Psoas muscle (tissue), 8 donors: ENCODE data around the gene RFX3. TPM values are rescaled to one million over a fixed set of nuclear protein-coding genes. Genes with fewer than 3 reads are reported as not detected.

Experiments
- ATAC-seq, 4 donors: fragments of 200-7000 bp; cut with Tn5 transposase; one replicate each; pipeline ENCODE4 v1.9.1; 2020; ENCODE audit warnings: moderate library complexity in 3 of 4, mild to moderate bottlenecking in 2 of 4
- DNase-seq, 2 donors: peaks; one replicate each; pipeline ENCODE4 v3.0.0-alpha.2; 2020
- H3K27ac ChIP-seq: fragments of 200-600 bp; one replicate; pipeline ENCODE4 v1.8.0; 2022
- H3K27me3 ChIP-seq, 3 donors: fragments of 200-600 bp in 1 of 3; one replicate each; pipeline versions ENCODE4 v1.6.1 to v1.8.0; 2013 to 2022; ENCODE audit warnings: low read length in 2 of 3, mild to moderate bottlenecking in 2 of 3, moderate library complexity in 1 of 3; ENCODE audit not compliant: insufficient read depth in 3 of 3
- H3K36me3 ChIP-seq, 2 donors: fragments of 200-600 bp in 1 of 2; one replicate each; pipeline versions ENCODE4 v1.6.1 to v1.8.0; 2013 to 2022; ENCODE audit warnings: low read depth in 1 of 2, mild to moderate bottlenecking in 1 of 2, moderate library complexity in 1 of 2; ENCODE audit not compliant: insufficient read depth in 1 of 2
- H3K4me1 ChIP-seq: fragments of 200-600 bp; one replicate; pipeline ENCODE4 v1.8.0; 2022
- H3K4me3 ChIP-seq: fragments of 200-600 bp; one replicate; pipeline ENCODE4 v1.8.0; 2022; ENCODE audit warnings: mild to moderate bottlenecking
- H3K9me3 ChIP-seq: fragments of 200-600 bp; one replicate; pipeline ENCODE4 v1.8.0; 2022
- WGBS, 3 donors: extraction: QIAGEN DNeasy Blood & Tissue Kit; methylation state at CpG; one replicate each; pipeline versions ENCODE4 v1.1.6 to v1.1.7; 2013; 5-methylcytosine and 5-hydroxymethylcytosine counted together
- intact Hi-C, 2 donors: fragments of 100-400 bp; cut with DNase I; formaldehyde crosslinking; loops; one replicate each; pipeline versions ENCODE4 v1.11.0 to v1.14.2; 2022
- polyA plus RNA-seq, 3 donors: library from polyadenylated mRNA; stranded (reverse); fragments of 200-250 nt; gene quantifications; one replicate each; pipeline ENCODE4 v1.2.3, GENCODE V29; 2013
- total RNA-seq, 4 donors: library from RNA; stranded (reverse); fragmentation: NEBNext Ultra II Directional in 2 of 4; extraction: Animal tissue kit (Norgen Biotek cat#: 25700) in 2 of 4; gene quantifications; one replicate each; pipeline versions ENCODE4 v1.2.1 to v1.2.4, GENCODE V29; 2021 to 2023
- TF ChIP-seq, protein P1 (sequence below): fragments of 200-600 bp; IDR thresholded peaks from one replicate; pipeline ENCODE4 v1.8.0; 2022; ENCODE audit warnings: antibody characterized with exemption
- donor health status: healthy with polysubstance abuse.
- donor health status: DM: no; HTN: no; CAD: no; lungs with moderate emphysema.
- donor health status: Bipolar disorder and iron deficiency.
- donor health status: healthy.
- donor health status: DM: yes; HTN: yes; CAD: no.
- donor health status: DM: no; HTN: no; CAD: no.
- donor health status: DM: no; HTN: no; CAD: no.
- donor health status: DM: yes; HTN: yes; CAD: no.

The RFX3 gene
- total and polyA plus RNA-seq, 7 donors, result 0.38 to 5.7 (median 2.8) TPM

DNA sequence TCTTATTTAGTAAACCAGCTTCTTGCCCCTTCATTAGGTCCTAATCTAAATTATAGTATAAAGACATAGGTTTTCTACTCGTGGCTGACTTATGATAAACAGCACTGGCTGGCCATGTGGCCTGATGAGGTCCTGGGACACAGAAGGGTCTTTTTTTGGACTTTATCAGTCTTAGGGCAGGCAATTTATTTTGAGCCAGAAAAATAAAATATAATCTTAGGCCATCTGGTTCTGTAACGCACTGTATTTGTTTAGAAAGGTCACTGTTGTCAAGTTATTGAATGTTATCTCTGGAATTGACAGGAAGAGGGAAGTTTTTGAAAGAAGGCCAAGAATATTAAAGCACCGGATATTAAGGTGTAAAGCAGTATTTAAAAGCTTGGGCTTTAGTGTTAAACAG lies 53.9 kb downstream of the RFX3 start:
- TF ChIP-seq, protein P1, sequence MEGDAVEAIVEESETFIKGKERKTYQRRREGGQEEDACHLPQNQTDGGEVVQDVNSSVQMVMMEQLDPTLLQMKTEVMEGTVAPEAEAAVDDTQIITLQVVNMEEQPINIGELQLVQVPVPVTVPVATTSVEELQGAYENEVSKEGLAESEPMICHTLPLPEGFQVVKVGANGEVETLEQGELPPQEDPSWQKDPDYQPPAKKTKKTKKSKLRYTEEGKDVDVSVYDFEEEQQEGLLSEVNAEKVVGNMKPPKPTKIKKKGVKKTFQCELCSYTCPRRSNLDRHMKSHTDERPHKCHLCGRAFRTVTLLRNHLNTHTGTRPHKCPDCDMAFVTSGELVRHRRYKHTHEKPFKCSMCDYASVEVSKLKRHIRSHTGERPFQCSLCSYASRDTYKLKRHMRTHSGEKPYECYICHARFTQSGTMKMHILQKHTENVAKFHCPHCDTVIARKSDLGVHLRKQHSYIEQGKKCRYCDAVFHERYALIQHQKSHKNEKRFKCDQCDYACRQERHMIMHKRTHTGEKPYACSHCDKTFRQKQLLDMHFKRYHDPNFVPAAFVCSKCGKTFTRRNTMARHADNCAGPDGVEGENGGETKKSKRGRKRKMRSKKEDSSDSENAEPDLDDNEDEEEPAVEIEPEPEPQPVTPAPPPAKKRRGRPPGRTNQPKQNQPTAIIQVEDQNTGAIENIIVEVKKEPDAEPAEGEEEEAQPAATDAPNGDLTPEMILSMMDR, result no peak
- 58 to 68% (median 64%) methylated on average over 3 of the region's 3 CpGs for WGBS, 3 donors
- Histone ChIP-seq H3K36me3 (no peaks in the 10 kb centered on the region), H3K4me1 (peaks cover 31% of the 10 kb centered on the region), H3K27me3 (no peaks in the 10 kb centered on the region), H3K4me3 (no peak overlapping the region), H3K9me3 (no peaks in the 10 kb centered on the region), H3K27ac (no peak overlapping the region)
- intact Hi-C loops, result no loop called here
- DNase-seq (no peak), ATAC-seq (no peak)

DNA sequence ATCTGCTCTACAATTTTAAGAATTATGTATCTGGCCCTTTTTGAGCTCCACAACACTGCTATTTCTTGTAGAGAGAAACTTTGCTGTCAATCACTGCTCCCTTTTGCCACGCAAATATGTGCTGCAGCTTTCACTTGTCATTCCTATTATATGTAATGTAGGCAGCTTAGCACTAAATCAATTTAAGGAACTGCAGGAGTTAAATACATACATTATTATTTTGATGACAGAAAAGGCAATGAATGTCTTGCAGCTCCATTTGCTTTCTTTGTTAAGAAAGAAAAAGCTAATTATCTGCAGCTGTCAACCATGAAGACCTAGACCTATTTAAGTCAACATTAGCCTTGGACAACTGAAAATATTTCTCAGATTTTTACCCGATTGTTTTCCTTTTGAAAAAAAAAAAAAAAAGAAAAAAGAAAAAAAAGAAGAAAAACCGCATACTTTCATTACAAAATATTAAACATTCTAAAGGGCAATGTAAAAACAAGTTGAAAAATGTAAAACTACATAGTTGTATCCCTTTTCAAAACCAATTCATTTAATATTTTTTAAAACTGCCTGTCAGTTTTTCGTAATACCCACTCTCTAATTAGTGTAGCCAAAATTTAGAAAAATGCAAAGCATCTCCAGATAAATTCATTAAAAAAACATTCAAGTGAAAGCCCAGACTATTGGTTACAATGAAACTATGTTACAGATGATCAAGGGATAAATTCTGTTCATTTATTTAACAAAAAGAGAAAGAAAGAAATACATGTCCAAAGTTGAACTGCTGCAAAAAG lies 57.2 kb downstream of the RFX3 start:
- TF ChIP-seq, protein P1, result no peak
- Histone ChIP-seq H3K4me1 (peaks cover 26% of the 10 kb centered on the region), H3K9me3 (no peaks in the 10 kb centered on the region), H3K4me3 (no peak overlapping the region), H3K27me3 (no peaks in the 10 kb centered on the region), H3K36me3 (no peaks in the 10 kb centered on the region), H3K27ac (no peak overlapping the region)
- ATAC-seq (no peak), DNase-seq (no peak)
- intact Hi-C loops, result loop anchor here (5.0 to 10.0 kb wide), 2 partner anchors 59 to 186 kb away; partner anchors contain the start of gene RFX3 (in 1 of the 2)
- WGBS, 3 donors, result 61 to 83% (median 62%) methylated on average over 4 of the region's 4 CpGs

DNA sequence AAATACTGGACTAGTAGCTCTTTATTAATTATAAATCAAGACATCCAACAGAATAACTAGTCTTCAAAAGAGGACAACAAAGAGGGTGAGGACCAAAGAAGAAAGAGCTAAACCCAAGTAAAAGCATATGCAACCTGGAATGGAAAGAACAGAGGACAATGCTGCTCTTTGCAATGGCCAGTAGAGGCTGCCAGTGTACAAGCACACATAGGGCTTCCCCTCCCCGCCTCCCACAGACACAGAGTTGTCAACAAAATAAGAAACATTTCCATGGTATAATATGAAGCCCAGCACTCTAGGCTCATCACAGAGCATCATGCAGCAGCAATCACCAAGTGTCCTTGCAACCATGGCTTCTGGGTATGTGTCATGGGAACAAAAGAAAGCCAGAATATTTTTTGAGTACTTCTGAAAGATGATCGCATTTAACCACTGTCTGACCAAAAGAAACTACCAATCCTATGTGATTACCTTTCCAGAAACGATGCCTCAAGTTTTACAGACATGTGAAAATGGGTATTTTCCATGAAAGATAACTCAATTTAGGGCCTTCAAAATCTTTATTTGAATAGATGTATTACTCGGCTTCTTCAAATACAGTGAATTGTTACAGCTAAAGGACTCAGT lies 58.1 kb downstream of the RFX3 start:
- WGBS, 3 donors, result 51 to 61% (median 51%) methylated on average over 4 of the region's 4 CpGs
- intact Hi-C loops, result loop anchor here (5.0 to 10.0 kb wide), 2 partner anchors 60 to 187 kb away; partner anchors contain the start of gene RFX3 (in 1 of the 2)
- DNase-seq (peak; percentile 46 to 74), ATAC-seq (peak; percentile 90 to 97 (median 94))
- H3K4me3 ChIP-seq, result no peak overlapping the region
- TF ChIP-seq, protein P1, result peak; percentile 88
- H3K27ac ChIP-seq, result no peak overlapping the region
- H3K9me3 ChIP-seq, result no peaks in the 10 kb centered on the region
- no peaks in the 10 kb centered on the region for H3K27me3 ChIP-seq
- no peaks in the 10 kb centered on the region for H3K36me3 ChIP-seq
- H3K4me1 ChIP-seq, result peaks cover 18% of the 10 kb centered on the region

DNA sequence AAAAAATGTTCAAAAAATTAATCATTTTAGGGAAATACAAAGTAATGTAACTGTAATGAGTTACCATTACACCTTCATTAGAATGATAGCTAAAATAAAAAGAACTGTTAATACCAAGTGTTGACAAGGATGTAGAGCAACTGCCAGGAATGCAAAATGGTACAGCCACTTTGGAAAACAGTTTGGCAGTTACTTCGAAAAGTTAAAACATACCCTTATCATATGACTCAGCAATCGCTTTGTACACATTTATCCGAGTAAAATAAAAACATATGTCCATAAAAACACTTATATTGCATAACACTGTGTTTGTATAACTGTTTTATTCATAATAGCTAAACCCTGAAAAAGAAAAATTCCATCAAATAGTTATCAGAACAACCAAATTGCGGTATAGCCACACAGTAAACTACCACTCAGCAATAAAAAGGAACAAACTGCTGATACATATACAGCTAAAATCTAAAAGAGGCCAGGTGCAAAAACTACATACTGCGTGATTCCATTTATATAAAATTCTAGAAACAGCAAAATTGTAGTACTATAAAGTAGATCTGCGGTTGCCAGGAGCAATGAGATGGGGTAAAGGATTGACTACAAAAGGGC lies 61.7 kb downstream of the RFX3 start:
- 83 to 86% (median 85%) methylated on average over 6 of the region's 6 CpGs for WGBS, 3 donors
- Histone ChIP-seq H3K27me3 (no peaks in the 10 kb centered on the region), H3K4me3 (no peak overlapping the region), H3K27ac (no peak overlapping the region), H3K9me3 (peaks cover 3% of the 10 kb centered on the region), H3K4me1 (peaks cover 15% of the 10 kb centered on the region), H3K36me3 (no peaks in the 10 kb centered on the region)
- ATAC-seq (no peak), DNase-seq (no peak)
- intact Hi-C loops, result loop anchor here (10.0 kb wide), 1 partner anchor 191 kb away; no protein-coding TSS in a partner anchor
- TF ChIP-seq, protein P1, result no peak
